ENCODE results near the gene FARSA. TPM values are rescaled to one million over a fixed set of nuclear protein-coding genes. Genes with fewer than 3 reads are reported as not detected.

The FARSA gene
- total and polyA plus RNA-seq, 2 of the 13 experiments (the other 11 are each of a cell fraction or from before 2014, with no cell fraction given): 25.9 to 72.0 TPM

DNA sequence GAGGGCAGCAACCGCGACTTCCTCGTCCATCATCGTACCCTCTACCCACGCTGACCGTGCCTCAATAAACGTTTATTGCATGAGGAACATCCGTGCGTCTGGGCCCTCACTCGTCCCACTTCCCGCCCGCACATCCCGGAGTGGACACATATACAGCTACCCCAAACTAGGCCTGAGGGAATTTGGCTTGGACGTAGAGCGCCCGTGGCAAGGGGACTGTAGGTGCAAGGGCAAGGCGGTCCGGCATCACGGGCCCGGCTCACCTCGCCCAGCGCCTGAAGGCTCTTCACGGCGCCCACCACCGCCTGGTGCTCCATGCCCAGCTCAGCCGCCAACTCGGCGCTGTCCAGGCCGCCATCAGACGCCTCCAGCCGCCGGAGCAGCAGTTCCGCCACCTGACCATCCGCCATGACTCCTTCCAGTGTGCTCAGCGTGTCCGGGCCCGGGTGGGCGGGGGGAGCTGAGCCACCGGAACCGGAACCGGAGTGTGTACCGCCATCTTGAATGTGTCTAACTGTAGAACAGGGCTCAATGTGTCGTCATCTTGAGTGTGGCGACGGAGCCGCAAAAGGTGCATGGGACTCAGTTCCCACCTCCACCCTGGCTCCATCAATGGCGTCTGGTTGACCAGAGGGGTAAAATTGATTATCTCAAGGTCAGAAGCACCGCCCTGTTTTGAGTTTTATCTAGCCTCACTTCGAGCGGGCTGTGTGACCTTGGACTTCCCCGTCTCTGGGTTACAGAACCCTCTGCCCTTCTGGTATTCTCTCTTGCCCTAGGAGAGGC lies at the start of gene FARSA (continued):
- TF ChIP-seq ZFP62 (CRISPR knock-in tag; IDR thresholded peaks at IDR 0.05): no peak
- TF ChIP-seq, protein P1, sequence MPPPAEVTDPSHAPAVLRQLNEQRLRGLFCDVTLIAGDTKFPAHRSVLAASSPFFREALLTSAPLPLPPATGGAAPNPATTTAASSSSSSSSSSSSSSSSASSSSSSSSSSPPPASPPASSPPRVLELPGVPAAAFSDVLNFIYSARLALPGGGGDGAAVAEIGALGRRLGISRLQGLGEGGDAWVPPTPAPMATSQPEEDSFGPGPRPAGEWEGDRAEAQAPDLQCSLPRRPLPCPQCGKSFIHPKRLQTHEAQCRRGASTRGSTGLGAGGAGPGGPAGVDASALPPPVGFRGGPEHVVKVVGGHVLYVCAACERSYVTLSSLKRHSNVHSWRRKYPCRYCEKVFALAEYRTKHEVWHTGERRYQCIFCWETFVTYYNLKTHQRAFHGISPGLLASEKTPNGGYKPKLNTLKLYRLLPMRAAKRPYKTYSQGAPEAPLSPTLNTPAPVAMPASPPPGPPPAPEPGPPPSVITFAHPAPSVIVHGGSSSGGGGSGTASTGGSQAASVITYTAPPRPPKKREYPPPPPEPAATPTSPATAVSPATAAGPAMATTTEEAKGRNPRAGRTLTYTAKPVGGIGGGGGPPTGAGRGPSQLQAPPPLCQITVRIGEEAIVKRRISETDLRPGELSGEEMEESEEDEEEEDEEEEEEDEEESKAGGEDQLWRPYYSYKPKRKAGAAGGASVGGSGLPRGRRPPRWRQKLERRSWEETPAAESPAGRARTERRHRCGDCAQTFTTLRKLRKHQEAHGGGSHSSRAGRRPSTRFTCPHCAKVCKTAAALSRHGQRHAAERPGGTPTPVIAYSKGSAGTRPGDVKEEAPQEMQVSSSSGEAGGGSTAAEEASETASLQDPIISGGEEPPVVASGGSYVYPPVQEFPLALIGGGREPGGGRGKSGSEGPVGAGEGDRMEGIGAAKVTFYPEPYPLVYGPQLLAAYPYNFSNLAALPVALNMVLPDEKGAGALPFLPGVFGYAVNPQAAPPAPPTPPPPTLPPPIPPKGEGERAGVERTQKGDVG (CRISPR knock-in tag; IDR thresholded peaks at IDR 0.05; ENCODE audit: borderline replicate concordance): peak; percentile 89; the same call in 1 of the 2 replicates
- TF ChIP-seq NFRKB (IDR thresholded peaks at IDR 0.05): no peak
- TF ChIP-seq ZBTB1 (CRISPR knock-in tag; IDR thresholded peaks at IDR 0.05; ENCODE audit: borderline replicate concordance): no peak; the same call in 1 of the 2 replicates
- TF ChIP-seq GATAD1 (CRISPR knock-in tag; IDR thresholded peaks at IDR 0.05): peak; percentile 92
- peak; percentile 82 for TF ChIP-seq ELF1 (CRISPR knock-in tag; IDR thresholded peaks at IDR 0.05)
- TF ChIP-seq, protein P2, sequence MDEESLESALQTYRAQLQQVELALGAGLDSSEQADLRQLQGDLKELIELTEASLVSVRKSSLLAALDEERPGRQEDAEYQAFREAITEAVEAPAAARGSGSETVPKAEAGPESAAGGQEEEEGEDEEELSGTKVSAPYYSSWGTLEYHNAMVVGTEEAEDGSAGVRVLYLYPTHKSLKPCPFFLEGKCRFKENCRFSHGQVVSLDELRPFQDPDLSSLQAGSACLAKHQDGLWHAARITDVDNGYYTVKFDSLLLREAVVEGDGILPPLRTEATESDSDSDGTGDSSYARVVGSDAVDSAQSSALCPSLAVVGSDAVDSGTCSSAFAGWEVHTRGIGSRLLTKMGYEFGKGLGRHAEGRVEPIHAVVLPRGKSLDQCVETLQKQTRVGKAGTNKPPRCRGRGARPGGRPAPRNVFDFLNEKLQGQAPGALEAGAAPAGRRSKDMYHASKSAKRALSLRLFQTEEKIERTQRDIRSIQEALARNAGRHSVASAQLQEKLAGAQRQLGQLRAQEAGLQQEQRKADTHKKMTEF (CRISPR knock-in tag; IDR thresholded peaks at IDR 0.05): peak; percentile 87; the same call in 1 of the 2 replicates
- TF ChIP-seq HDAC2 (CRISPR knock-in tag; IDR thresholded peaks at IDR 0.05): peak; percentile 55; the same call in 1 of the 2 replicates
- no peak for TF ChIP-seq TOE1 (CRISPR knock-in tag; IDR thresholded peaks at IDR 0.05)
- TF ChIP-seq MATR3 (CRISPR knock-in tag; IDR thresholded peaks at IDR 0.05): no peak
- TF ChIP-seq, protein P3, sequence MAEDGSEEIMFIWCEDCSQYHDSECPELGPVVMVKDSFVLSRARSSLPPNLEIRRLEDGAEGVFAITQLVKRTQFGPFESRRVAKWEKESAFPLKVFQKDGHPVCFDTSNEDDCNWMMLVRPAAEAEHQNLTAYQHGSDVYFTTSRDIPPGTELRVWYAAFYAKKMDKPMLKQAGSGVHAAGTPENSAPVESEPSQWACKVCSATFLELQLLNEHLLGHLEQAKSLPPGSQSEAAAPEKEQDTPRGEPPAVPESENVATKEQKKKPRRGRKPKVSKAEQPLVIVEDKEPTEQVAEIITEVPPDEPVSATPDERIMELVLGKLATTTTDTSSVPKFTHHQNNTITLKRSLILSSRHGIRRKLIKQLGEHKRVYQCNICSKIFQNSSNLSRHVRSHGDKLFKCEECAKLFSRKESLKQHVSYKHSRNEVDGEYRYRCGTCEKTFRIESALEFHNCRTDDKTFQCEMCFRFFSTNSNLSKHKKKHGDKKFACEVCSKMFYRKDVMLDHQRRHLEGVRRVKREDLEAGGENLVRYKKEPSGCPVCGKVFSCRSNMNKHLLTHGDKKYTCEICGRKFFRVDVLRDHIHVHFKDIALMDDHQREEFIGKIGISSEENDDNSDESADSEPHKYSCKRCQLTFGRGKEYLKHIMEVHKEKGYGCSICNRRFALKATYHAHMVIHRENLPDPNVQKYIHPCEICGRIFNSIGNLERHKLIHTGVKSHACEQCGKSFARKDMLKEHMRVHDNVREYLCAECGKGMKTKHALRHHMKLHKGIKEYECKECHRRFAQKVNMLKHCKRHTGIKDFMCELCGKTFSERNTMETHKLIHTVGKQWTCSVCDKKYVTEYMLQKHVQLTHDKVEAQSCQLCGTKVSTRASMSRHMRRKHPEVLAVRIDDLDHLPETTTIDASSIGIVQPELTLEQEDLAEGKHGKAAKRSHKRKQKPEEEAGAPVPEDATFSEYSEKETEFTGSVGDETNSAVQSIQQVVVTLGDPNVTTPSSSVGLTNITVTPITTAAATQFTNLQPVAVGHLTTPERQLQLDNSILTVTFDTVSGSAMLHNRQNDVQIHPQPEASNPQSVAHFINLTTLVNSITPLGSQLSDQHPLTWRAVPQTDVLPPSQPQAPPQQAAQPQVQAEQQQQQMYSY (CRISPR knock-in tag; IDR thresholded peaks at IDR 0.05): no peak
- TF ChIP-seq MTF1 (CRISPR knock-in tag; IDR thresholded peaks at IDR 0.05): no peak
- peak; percentile 63 for TF ChIP-seq ZNF772 (CRISPR knock-in tag; IDR thresholded peaks at IDR 0.05)
- peak; percentile 99 for TF ChIP-seq GABPB1 (CRISPR knock-in tag; IDR thresholded peaks at IDR 0.05)
- peak; percentile 93 for TF ChIP-seq KAT7 (CRISPR knock-in tag; IDR thresholded peaks at IDR 0.05; ENCODE audit: borderline replicate concordance)
- TF ChIP-seq FOXO1 (CRISPR knock-in tag; IDR thresholded peaks at IDR 0.05): no peak; the same call in 1 of the 2 replicates
- TF ChIP-seq, protein P4, sequence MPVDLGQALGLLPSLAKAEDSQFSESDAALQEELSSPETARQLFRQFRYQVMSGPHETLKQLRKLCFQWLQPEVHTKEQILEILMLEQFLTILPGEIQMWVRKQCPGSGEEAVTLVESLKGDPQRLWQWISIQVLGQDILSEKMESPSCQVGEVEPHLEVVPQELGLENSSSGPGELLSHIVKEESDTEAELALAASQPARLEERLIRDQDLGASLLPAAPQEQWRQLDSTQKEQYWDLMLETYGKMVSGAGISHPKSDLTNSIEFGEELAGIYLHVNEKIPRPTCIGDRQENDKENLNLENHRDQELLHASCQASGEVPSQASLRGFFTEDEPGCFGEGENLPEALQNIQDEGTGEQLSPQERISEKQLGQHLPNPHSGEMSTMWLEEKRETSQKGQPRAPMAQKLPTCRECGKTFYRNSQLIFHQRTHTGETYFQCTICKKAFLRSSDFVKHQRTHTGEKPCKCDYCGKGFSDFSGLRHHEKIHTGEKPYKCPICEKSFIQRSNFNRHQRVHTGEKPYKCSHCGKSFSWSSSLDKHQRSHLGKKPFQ (CRISPR knock-in tag; IDR thresholded peaks at IDR 0.05; ENCODE audit: insufficient replicate concordance): peak; percentile 93
- no peak for TF ChIP-seq MED13 (CRISPR knock-in tag; IDR thresholded peaks at IDR 0.05)
- TF ChIP-seq FOXP1 (IDR thresholded peaks at IDR 0.05): no peak
- no peak for TF ChIP-seq FOXP1 (CRISPR knock-in tag; IDR thresholded peaks at IDR 0.05)
- TF ChIP-seq LCORL (IDR thresholded peaks at IDR 0.05): no peak
- TF ChIP-seq LCORL (CRISPR knock-in tag; IDR thresholded peaks at IDR 0.05): peak; percentile 29; the same call in 1 of the 2 replicates

Measured in HepG2 (cell line).